ENCODE data around the gene RELT. TPM values are rescaled to one million over a fixed set of nuclear protein-coding genes. Genes with fewer than 3 reads are reported as not detected.

The RELT gene
- total and polyA plus RNA-seq, 7 donors: 0.28 to 9.3 (median 1.1) TPM

- H3K27ac ChIP-seq: no peak overlapping the region
- no peak for DNase-seq
- no peaks in the 10 kb centered on the region for H3K9me3 ChIP-seq
- TF ChIP-seq, protein P1, sequence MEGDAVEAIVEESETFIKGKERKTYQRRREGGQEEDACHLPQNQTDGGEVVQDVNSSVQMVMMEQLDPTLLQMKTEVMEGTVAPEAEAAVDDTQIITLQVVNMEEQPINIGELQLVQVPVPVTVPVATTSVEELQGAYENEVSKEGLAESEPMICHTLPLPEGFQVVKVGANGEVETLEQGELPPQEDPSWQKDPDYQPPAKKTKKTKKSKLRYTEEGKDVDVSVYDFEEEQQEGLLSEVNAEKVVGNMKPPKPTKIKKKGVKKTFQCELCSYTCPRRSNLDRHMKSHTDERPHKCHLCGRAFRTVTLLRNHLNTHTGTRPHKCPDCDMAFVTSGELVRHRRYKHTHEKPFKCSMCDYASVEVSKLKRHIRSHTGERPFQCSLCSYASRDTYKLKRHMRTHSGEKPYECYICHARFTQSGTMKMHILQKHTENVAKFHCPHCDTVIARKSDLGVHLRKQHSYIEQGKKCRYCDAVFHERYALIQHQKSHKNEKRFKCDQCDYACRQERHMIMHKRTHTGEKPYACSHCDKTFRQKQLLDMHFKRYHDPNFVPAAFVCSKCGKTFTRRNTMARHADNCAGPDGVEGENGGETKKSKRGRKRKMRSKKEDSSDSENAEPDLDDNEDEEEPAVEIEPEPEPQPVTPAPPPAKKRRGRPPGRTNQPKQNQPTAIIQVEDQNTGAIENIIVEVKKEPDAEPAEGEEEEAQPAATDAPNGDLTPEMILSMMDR (IDR thresholded peaks at IDR 0.05): no peak
- TF ChIP-seq EP300 (IDR thresholded peaks at IDR 0.05) (no peak), POLR2AphosphoS5 (IDR thresholded peaks at IDR 0.05) (no peak)
- intact Hi-C loops (cut with DNase I): no loop called here
- H3K36me3 ChIP-seq: peaks cover 35 to 95% (median 72%) of the 10 kb centered on the region in 4 donors
- WGBS, 2 donors: 83 to 91% methylated on average over 5 of the region's 5 CpGs
- H3K27me3 ChIP-seq: no peaks in the 10 kb centered on the region
- H3K4me3 ChIP-seq: no peak overlapping the region
- H3K4me1 ChIP-seq: peaks cover 0 to 8% (median 4%) of the 10 kb centered on the region in 4 donors
Observed at GRCh38 chr11:73358071-73358470, 18.1 kb upstream of the RELT start.

- H3K36me3 ChIP-seq: peaks cover 48 to 95% (median 83%) of the 10 kb centered on the region in 4 donors
- H3K4me1 ChIP-seq: peaks cover 0 to 8% (median 4%) of the 10 kb centered on the region in 4 donors
- DNase-seq: peak; percentile 82
- WGBS, 2 donors: 89 to 95% methylated on average over 11 of the region's 11 CpGs
- no peaks in the 10 kb centered on the region for H3K27me3 ChIP-seq
- H3K27ac ChIP-seq: peak overlapping the region in 3 of 4 donors; percentile 26 to 46 (median 38)
- no peaks in the 10 kb centered on the region for H3K9me3 ChIP-seq
- no peak overlapping the region for H3K4me3 ChIP-seq
- intact Hi-C loops (cut with DNase I): no loop called here
- TF ChIP-seq, protein P1 (IDR thresholded peaks at IDR 0.05): no peak
- peak in 1 of 4 donors; percentile 7 for TF ChIP-seq POLR2AphosphoS5 (IDR thresholded peaks at IDR 0.05)
- no peak for TF ChIP-seq EP300 (IDR thresholded peaks at IDR 0.05)
- no peak for TF ChIP-seq POLR2A (IDR thresholded peaks at IDR 0.05)
Observed at GRCh38 chr11:73359341-73359740, 16.9 kb upstream of the RELT start.

- intact Hi-C loops (cut with DNase I): loop anchor here (10.0 kb wide), 1 partner anchor 535 kb away; no protein-coding TSS in a partner anchor
- Histone ChIP-seq H3K4me1 (peaks cover 0 to 8% (median 4%) of the 10 kb centered on the region in 4 donors), H3K27ac (peak overlapping the region in 3 of 4 donors; percentile 26 to 46 (median 38)), H3K27me3 (no peaks in the 10 kb centered on the region), H3K4me3 (no peak overlapping the region), H3K36me3 (peaks cover 53 to 99% (median 89%) of the 10 kb centered on the region in 4 donors), H3K9me3 (no peaks in the 10 kb centered on the region)
- TF ChIP-seq POLR2A (IDR thresholded peaks at IDR 0.05) (no peak), EP300 (IDR thresholded peaks at IDR 0.05) (no peak), POLR2AphosphoS5 (IDR thresholded peaks at IDR 0.05) (no peak)
- TF ChIP-seq, protein P1 (IDR thresholded peaks at IDR 0.05): no peak
- 90 to 92% methylated on average over 19 of the region's 19 CpGs for WGBS, 2 donors
- DNase-seq: no peak
Observed at GRCh38 chr11:73359930-73360742, 16.1 kb upstream of the RELT start.

GRCh38 chr11:73360743-73361369, 15.3 kb upstream of the RELT start:
- H3K27ac ChIP-seq: peak overlapping the region in 1 of 4 donors; percentile 3
- no peaks in the 10 kb centered on the region for H3K27me3 ChIP-seq
- H3K4me1 ChIP-seq: peaks cover 0 to 8% (median 4%) of the 10 kb centered on the region in 4 donors
- 94 to 96% methylated on average over 8 of the region's 8 CpGs for WGBS, 2 donors
- DNase-seq: no peak
- no peaks in the 10 kb centered on the region for H3K9me3 ChIP-seq
- TF ChIP-seq POLR2A (IDR thresholded peaks at IDR 0.05) (no peak), POLR2AphosphoS5 (IDR thresholded peaks at IDR 0.05) (no peak), EP300 (IDR thresholded peaks at IDR 0.05) (no peak)
- TF ChIP-seq, protein P1 (IDR thresholded peaks at IDR 0.05): no peak
- no peak overlapping the region for H3K4me3 ChIP-seq
- intact Hi-C loops (cut with DNase I): loop anchor here (10.0 kb wide), 1 partner anchor 536 kb away; no protein-coding TSS in a partner anchor
- peaks cover 61 to 99% (median 92%) of the 10 kb centered on the region in 4 donors for H3K36me3 ChIP-seq
